GM21367 (cell line): ENCODE measurements around the gene EPS8L1.
"Not testable (repeated sequence)": the region's sequence is repeated elsewhere in the genome, so short reads cannot be mapped to it uniquely, and the experiment has no call there.

Experiments
- ATAC-seq: cut with Tn5 transposase; IDR thresholded peaks from one replicate; pipeline ENCODE4 v1.9.1; 2021; ENCODE audit not compliant: unreplicated experiment

Gene EPS8L1

DNA sequence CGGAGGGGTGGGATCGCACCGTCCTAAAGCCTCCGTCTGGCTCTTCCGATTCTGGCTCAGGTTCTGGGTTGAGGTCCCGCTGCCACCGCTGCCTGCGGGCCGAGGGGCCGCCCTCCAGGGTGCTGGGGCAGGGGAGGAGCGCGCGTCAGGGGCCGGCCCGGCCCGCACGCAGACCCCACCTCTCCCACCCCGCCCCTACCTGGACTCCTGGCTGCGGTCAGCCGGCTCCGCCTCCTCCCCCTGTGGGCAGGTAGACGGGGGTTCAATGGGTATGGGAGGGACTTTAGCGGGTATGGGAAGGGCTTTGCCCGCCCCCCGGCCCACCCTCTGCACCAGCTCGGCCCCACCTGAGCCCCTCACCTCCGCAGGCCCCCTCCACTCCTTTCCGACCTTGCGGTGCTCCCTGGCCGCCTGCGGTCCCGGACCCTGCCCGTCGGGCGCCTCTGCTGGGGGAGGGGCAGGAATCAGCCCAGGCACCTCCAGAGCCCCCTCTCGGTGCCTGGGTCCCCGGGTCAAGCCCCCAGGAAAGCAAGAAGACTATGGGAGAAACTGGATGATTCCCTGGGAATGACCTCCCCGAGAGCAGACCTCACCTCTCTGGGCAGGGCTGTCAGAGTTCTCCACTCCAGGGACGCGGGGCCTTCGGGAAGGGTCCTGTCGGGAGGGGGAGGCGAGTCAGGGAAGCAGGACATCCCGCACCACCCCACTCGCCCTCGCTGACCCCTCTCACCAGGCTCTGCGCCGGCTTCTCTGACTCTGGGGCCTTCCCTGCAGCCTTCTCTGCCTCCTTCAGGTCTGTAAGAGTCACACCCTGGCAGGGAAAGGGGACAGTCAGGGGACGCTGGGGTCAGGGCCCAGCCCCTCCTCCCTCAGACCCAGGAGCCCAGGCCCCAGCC, 17.0 kb downstream of the EPS8L1 start:
- ATAC-seq, result no peak

- no peak for ATAC-seq
Observed at GRCh38 chr19:55094456-55095259, 19.0 kb downstream of the EPS8L1 start.

DNA sequence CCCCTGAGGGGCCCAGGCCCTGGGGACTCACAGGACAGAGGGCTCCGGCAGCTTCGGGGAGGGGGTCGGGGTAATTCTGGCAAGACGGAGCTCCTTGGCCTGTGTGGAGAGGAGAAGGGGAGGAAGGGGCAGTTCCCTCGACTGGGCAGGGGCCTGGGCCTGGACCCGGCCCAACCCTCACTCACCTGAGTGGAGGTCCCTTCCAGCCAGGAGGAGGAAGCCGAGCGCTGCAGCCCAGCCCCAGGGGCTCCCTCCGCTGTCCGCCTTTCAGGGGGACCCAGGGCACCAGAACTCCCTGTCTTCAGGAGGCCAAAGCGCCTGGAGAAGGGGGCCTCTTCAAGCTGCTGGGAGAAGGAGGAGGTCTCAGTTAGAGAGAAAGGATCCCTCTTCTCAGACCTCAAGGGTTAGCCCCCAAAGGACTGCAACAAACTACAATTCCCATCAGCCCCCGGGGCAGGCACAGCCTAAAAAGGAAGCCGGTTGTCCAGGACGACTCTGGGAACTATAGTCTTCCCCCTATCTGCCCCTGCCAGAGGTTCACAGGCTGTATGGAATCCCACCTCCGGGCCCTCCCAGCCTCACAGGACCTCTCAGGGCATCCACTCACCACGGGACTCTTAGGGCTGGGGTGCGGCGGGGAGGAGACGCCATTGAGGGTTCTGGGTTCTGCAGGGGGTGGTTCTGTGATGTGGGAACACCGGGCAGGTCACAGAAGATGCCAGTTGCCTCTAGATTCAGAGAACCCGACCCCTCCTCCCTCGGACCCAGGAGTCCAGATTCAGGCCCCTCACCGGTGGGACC, 19.8 kb downstream of the EPS8L1 start:
- ATAC-seq, result no peak

GRCh38 chr19:55096061-55096701, 20.5 kb downstream of the EPS8L1 start:
- ATAC-seq, result no peak

DNA sequence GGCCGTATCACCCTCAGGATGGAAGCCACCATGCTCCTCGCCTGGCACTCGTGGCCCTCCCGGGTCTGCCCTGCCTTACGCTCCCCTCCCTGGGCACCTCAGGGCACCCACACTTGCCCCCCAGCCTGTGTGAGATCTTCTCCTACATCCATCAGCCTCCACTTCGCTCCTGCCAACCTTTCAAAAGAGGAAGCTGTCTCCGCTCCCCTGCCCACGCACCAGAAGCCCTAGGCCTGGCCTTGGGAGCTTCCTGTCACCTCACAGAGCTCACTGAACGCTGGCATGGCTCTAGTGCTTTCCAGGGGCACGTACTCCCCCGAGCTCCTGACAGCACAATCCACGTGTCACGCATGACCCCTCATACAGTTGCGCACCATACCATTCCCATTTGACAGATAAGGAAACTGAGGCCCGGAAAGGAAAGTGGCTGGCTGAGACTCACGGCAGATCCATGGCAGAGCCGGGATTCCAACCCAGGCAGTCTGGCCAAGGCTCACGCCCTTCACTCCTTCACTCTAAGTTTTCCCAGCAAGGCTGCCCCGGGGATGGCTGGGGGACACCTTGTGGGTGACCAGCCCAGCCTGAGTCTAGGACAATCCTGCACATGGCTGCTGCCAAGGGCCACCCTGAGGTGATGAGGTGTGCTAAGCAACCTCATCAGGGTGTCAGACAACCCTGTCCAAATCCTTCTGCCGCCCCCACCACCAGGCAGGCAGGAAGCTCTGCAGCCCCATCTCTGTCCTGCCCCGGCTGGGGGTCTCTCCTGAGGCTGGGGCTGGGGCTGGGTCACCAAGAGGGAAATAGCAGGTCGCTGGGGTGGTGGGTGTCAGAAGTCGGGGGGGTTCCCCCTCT, 22.4 kb downstream of the EPS8L1 start:
- no peak for ATAC-seq

DNA sequence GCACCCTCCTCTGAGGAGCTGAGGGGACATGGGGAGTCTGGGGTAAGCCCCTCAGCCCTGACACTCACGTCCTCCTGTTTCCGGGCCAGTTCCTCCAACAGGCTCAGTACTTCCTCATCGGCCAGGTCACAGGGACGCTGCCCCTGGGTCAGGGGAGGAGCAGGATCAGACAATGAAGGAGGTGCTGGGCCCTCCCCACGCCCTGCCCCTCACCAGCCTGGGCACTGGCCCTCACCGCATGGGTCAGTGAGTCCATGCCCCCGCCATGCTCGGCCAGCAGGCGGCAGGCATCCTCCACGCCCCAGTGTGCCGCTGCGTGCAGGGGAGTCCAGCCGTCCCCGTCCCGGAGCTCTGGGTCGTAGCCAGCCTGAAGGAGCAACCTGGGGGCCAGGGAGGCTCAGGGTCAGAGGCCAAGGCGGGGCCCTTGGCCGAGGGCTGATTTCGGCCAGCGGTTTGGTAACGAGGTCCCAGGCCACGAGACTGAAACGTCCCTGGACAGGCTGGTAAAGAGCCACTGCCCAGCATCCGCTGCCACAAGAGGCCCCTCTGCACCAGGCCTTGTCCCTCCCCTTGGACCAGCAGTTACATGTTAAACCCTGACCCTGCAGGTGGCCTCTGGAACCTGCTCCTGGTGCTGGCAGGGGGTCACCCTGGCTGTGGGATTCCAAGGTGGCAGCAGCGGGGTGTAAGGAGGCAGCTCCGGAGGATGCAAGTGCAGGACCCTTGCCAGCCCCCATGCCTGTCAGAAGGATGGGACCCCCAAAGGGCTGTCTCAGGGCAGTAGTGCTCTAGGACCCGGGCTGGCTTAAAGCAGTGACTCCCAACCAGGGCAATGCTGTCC, 23.3 kb downstream of the EPS8L1 start:
- no peak for ATAC-seq

GRCh38 chr19:55099557-55100506, 24.2 kb downstream of the EPS8L1 start:
- no peak for ATAC-seq

DNA sequence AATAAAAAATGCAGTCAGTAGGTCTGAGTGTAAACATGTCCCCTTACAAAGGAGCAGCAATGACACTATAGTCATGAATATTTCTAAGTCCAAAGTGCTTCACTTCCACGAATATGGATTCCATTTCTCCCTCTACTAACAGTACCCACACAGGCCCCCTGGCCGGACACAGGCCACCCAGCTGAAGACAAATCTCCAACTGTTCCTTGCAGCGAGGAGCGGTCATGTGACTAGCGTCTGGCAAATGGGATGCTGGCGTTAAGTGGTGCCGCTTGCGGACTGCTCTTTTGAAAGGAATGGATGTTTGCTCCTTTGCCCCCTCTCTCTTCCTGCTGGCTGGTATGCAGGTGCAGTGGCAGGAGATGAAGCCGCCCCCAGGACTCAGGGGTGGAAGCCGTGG, 25.6 kb downstream of the EPS8L1 start:
- no peak for ATAC-seq

DNA sequence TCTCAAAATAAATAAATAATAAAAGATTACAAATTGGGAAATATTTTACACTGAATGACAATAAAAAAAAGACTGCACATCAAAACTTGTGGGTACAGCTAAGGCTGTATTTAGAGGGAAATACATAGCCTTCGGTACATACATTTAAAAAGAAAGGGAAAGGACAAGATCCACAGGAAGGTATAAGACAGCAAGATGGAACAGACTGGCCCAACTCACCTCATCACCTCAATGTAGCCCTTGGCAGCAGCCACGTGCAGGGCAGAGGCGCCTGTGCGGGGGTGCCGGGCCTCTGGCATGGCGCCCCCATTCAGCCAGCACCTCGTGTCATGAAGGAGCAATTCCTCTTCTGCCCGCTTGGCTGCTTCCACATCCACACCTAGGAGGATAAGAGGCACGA, 27.5 kb downstream of the EPS8L1 start:
- ATAC-seq, result no peak

- ATAC-seq, result no peak
Observed at GRCh38 chr19:55105237-55105636, 29.6 kb downstream of the EPS8L1 start.

- ATAC-seq, result no peak
Observed at GRCh38 chr19:55106591-55106990, 30.9 kb downstream of the EPS8L1 start.

- ATAC-seq, result not testable (repeated sequence)
Observed at GRCh38 chr19:55107252-55107651, 31.6 kb downstream of the EPS8L1 start.

- ATAC-seq, result no peak
Observed at GRCh38 chr19:55109527-55110291, 34.0 kb downstream of the EPS8L1 start.

DNA sequence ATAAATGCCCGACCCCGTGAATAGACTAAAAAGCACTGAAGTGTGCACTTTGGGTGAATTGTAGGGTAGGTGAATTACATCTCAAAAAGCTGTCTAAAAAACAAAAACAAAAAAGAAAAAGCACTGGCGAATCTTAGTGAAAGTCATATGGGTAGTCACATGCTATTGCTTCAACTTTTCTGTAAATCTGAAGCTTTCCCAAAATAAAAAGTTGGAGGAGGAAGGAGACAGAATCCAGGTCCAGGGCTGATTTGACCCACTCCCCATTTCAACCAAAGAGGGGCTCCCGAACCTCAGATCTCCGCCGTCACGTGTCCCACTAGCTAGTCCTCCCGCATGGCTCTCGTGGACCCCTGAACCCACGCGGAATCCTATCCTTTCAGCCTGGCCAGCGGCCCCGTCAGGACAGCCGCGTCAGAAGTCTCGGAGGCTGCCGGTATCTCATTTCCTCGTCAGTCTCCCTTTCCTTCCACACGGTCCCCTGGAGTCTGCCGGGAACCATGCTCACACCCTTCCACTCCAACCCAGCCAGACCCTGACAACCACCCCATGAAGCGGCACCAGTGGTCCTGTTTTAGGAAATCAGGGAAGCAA, 35.7 kb downstream of the EPS8L1 start:
- ATAC-seq, result no peak

- ATAC-seq, result no peak
Observed at GRCh38 chr19:55112246-55112776, 36.6 kb downstream of the EPS8L1 start.

DNA sequence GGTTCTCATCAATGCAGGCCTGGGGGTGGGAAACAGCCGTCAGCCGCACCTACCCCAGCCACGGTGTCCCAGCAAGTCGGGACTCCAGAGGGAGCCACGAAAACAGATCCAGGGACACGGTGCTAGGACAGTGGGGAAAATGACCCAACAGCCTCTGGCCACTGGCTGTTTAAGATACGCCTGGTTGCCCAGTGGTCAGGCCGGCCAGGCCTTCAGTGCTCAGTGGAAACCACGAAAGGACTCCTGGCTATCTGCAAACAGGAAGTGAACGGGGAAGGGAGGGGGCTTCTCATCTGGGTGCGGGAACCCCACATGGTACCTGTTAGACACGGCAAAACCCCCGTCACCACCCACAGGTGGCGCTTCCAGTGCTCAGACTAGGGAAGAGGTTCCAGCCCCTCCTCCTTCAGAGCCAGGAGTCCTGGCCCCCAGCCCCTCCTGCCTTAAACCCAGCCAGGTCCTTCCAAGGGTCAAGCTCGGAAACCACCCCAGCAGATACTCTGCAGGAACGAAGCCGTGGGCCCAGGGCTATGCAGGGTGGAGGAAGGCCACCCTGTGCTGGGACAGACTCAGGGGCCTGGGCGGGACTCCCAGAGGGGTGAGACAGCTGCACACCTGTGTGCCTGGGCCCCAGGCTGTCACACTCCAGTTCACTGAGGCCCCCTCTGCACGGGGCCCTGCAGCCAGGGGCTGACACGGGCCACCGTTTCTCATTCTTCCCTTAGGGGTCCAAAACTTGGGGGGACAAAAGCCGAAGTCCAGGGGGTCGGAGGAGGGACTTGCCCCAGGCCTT, 37.3 kb downstream of the EPS8L1 start:
- no peak for ATAC-seq
